Muscle of leg (tissue), 11 donors: Measurements from ENCODE around the gene IP6K3. TPM values are rescaled to one million over a fixed set of nuclear protein-coding genes. Genes with fewer than 3 reads are reported as not detected.

Source experiments
- DNase-seq: peaks from one replicate; pipeline ENCODE4 v3.0.0; 2013
- H3K27ac ChIP-seq: one replicate; pipeline ENCODE4 v1.5.1; 2013; ENCODE audit warnings: mild to moderate bottlenecking, low read length, control low read depth
- H3K27me3 ChIP-seq: one replicate; pipeline ENCODE4 v1.6.1; 2013; ENCODE audit warnings: low read length; ENCODE audit not compliant: control insufficient read depth, insufficient read depth
- H3K36me3 ChIP-seq: one replicate; pipeline ENCODE4 v1.6.1; 2013; ENCODE audit warnings: low read length; ENCODE audit not compliant: control insufficient read depth, insufficient read depth
- H3K4me1 ChIP-seq: one replicate; pipeline ENCODE4 v1.6.1; 2013; ENCODE audit warnings: low read length; ENCODE audit not compliant: control insufficient read depth, insufficient read depth
- H3K4me3 ChIP-seq: one replicate; pipeline ENCODE4 v1.5.1; 2013; ENCODE audit warnings: low read length, control low read depth
- H3K9me3 ChIP-seq: replicated peaks from 2 replicates; pipeline ENCODE4 v1.6.1; 2013; ENCODE audit warnings: low read depth, low read length; ENCODE audit not compliant: control insufficient read depth
- WGBS: methylation state at CpG from one replicate; pipeline ENCODE4 v1.1.5; 2013; ENCODE audit warnings: missing lambda C conversion rate; ENCODE audit not compliant: insufficient coverage; 5-methylcytosine and 5-hydroxymethylcytosine counted together
- polyA plus RNA-seq, 8 donors: library from polyadenylated mRNA; unstranded; fragments of 120-200 nt; gene quantifications; one replicate each; pipeline versions ENCODE4 v1.2.1 to v1.2.3, GENCODE V29; 2013; ENCODE audit warnings: inconsistent platforms in 1 of 8, low replicate concordance in 1 of 8; ENCODE audit not compliant: insufficient read length in 8 of 8, insufficient read depth in 1 of 8
- total RNA-seq: library from RNA; stranded (reverse); fragments of 120-200 nt; gene quantifications from one replicate; pipeline ENCODE4 v1.2.4, GENCODE V29; 2013

IP6K3 gene
- total and polyA plus RNA-seq, 9 donors, result 14.2 to 28.1 (median 22.4) TPM

GRCh38 chr6:33779290-33779689 is 32.6 kb upstream of the IP6K3 start:
- Histone ChIP-seq H3K27ac (no peak overlapping the region), H3K27me3 (no peaks in the 10 kb centered on the region), H3K9me3 (no peaks in the 10 kb centered on the region), H3K36me3 (peaks cover 98% of the 10 kb centered on the region), H3K4me3 (no peak overlapping the region), H3K4me1 (peaks cover 6% of the 10 kb centered on the region)
- no peak for DNase-seq
- 69% methylated on average over 2 of the region's 7 CpGs for WGBS

DNA sequence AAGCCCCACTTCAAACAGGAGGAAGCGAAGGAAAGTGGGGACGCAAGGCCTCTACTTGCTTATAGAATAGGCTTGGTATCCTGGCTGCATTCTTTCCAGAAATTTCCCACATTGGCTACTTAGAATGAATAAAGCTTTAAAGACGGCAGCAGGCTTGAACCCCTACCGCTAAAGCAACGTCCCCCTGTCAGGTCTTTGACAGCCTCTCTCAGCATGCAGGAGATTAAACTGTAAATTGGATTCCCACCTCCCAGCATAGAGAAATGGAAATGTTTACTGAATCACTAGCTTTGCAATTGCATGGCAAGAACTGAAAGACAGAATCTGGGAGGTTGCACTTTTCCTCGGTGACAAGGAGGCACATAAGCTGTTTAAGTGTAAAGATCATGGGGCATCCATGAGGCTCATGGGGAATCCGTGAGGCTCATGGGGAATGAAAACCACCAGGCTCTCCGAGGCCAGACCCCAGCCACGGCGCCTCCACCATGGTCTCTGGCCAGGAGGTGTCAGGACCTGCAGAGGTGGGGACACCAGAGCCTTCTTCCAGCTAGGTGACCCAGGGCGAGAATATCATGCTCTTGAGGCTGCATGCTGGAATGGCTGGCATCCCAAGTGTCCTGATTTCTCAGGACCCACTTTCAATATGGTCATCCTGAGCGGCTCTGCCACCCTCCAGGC is 31.9 kb upstream of the IP6K3 start:
- 93% methylated on average over 9 of the region's 12 CpGs for WGBS
- peaks cover 96% of the 10 kb centered on the region for H3K36me3 ChIP-seq
- no peaks in the 10 kb centered on the region for H3K27me3 ChIP-seq
- no peaks in the 10 kb centered on the region for H3K9me3 ChIP-seq
- peaks cover 6% of the 10 kb centered on the region for H3K4me1 ChIP-seq
- H3K4me3 ChIP-seq, result no peak overlapping the region
- no peak for DNase-seq
- H3K27ac ChIP-seq, result no peak overlapping the region

DNA sequence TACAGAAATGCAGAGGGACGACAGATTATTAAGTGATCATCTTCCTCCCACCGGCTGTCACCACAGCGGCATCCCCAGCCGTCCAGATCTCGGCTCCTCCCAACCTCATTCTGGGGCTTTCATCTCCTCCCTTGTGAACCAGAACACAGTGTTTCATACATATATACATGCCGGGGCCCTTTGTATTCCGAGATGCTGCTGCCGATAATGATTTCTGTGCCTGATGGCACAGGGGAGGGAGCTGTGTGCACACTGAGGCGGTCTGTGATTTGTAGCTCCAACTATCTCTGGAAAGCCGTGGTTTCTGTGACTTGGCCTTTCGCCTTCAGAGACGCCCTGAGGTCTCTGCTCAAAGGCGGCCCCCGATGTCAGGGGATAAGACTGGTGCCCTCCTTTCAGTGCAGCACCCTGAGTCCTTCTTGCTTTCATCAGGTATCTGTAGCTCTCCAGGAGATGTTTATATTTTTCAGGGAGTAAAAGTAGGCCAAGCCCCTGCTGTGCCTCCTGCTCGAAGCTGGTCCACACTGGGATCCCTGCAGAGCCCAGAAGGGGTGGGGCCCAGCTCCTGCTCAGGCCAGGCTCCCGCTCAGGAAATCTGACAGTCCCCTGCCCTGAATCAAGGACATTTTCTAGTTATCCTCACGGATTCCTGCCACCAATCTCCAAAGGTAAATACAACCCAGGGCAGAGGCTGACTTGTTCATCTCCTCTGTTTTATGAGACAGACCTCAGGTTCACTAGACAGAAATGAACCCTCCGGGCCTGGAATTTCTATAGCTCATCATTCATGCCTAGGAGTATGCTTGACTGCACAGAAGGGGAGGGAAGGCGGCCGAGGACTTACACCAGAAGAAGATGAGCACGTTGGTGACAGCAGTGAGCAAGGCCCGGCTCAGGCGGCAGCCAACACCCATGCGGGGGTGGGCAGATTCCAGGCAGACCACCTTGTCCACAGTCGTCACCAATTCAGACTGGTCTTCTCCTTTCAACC is 31.0 kb upstream of the IP6K3 start:
- no peaks in the 10 kb centered on the region for H3K27me3 ChIP-seq
- no peak overlapping the region for H3K27ac ChIP-seq
- peaks cover 96% of the 10 kb centered on the region for H3K36me3 ChIP-seq
- H3K9me3 ChIP-seq, result no peaks in the 10 kb centered on the region
- 88% methylated on average over 15 of the region's 25 CpGs for WGBS
- DNase-seq, result no peak
- H3K4me1 ChIP-seq, result peaks cover 9% of the 10 kb centered on the region
- H3K4me3 ChIP-seq, result no peak overlapping the region

DNA sequence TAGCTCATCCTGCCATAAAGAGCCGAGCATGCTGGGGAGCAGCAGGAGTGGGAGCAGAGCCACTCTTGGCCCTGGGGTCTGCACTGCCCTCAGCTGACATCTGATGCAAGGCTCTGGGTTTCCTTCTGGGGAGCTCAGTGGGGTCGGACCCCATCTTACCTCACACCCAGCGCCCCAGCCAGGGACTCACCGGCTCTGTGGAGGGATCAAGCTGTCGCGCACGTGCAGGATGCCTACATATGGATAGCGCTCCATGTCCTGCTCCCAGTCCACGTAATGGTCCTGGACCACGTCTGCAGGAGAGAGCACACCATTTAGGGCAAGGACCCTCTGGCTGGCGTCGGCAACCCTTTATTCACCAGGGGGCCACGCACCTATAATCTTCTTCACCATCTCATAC is 30.1 kb upstream of the IP6K3 start:
- H3K27me3 ChIP-seq, result no peaks in the 10 kb centered on the region
- H3K9me3 ChIP-seq, result no peaks in the 10 kb centered on the region
- no peak for DNase-seq
- H3K4me1 ChIP-seq, result peaks cover 16% of the 10 kb centered on the region
- H3K27ac ChIP-seq, result no peak overlapping the region
- H3K36me3 ChIP-seq, result peaks cover 96% of the 10 kb centered on the region
- H3K4me3 ChIP-seq, result no peak overlapping the region
- 93% methylated on average over 13 of the region's 13 CpGs for WGBS

DNA sequence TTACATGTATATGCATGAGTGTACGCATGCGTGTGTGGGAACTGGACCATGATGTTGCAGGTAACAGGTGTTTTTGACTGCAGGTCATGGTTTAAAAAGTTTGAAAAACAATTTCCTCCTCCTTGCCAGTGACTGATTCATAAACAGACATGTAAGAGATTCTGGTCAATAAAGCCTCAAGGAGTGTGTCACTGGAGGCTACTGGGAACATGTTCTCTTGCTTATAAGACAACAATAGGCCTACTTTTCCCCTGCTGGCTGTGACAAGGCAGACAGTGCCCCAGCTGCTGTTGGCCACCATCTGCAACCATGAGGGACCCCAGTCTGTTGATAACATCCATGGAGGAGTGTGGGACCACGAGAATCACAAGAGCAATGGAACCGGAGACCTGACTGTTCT is 29.5 kb upstream of the IP6K3 start:
- H3K36me3 ChIP-seq, result peaks cover 91% of the 10 kb centered on the region
- WGBS, result 100% methylated on average over 1 of the region's 4 CpGs
- peaks cover 18% of the 10 kb centered on the region for H3K4me1 ChIP-seq
- H3K27me3 ChIP-seq, result no peaks in the 10 kb centered on the region
- H3K4me3 ChIP-seq, result no peak overlapping the region
- H3K9me3 ChIP-seq, result no peaks in the 10 kb centered on the region
- no peak overlapping the region for H3K27ac ChIP-seq
- no peak for DNase-seq

- WGBS, result 97% methylated on average over 3 of the region's 3 CpGs
- no peak overlapping the region for H3K27ac ChIP-seq
- no peak overlapping the region for H3K4me3 ChIP-seq
- H3K9me3 ChIP-seq, result no peaks in the 10 kb centered on the region
- no peak for DNase-seq
- H3K27me3 ChIP-seq, result peaks cover 3% of the 10 kb centered on the region
- peaks cover 77% of the 10 kb centered on the region for H3K36me3 ChIP-seq
- H3K4me1 ChIP-seq, result peaks cover 32% of the 10 kb centered on the region
These were observed 28.1 kb upstream of the IP6K3 start for GRCh38 chr6:33774774-33775173.

DNA sequence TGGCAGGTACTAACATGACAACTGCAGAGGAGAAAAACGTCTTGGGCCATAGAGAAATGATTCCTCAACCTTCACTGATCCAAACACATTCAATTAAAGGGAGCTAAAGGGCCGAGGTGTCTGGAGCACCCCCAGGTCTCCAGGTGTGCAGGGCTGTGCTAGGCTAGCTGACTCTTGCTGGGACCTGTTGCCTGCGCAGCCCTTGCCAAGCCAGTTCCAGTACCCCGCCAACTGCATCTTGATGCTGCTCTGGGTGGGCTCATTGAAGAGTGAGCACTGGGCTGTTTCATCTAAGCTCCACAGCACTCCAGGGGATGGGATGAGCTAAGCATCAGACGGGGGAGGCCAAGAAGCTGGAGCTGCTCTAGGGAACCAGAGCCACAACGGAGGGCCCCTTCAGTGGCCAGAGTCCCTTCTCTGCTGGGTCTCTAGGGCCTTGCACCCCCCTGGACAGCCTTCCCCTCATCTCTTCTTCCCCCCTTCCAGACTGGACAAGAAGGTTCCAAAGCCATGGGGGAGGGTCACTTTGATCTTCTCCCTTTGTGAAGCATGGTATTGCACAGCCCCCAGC is 26.3 kb upstream of the IP6K3 start:
- peaks cover 59% of the 10 kb centered on the region for H3K36me3 ChIP-seq
- peaks cover 39% of the 10 kb centered on the region for H3K4me1 ChIP-seq

GRCh38 chr6:33772082-33772830 is 25.6 kb upstream of the IP6K3 start:
- H3K9me3 ChIP-seq, result no peaks in the 10 kb centered on the region
- H3K27ac ChIP-seq, result peak overlapping the region; percentile 74
- peaks cover 3% of the 10 kb centered on the region for H3K27me3 ChIP-seq
- peaks cover 39% of the 10 kb centered on the region for H3K4me1 ChIP-seq
- peaks cover 52% of the 10 kb centered on the region for H3K36me3 ChIP-seq
- no peak overlapping the region for H3K4me3 ChIP-seq
- no peak for DNase-seq
- WGBS, result 71% methylated on average over 10 of the region's 24 CpGs

More for the DNA sequence above, 26.3 kb upstream of the IP6K3 start:
- H3K27ac ChIP-seq, result no peak overlapping the region
- no peak for DNase-seq
- 78% methylated on average over 4 of the region's 6 CpGs for WGBS
- H3K9me3 ChIP-seq, result no peaks in the 10 kb centered on the region
- H3K4me3 ChIP-seq, result no peak overlapping the region
- peaks cover 3% of the 10 kb centered on the region for H3K27me3 ChIP-seq

GRCh38 chr6:33771146-33772081 is 24.7 kb upstream of the IP6K3 start:
- Histone ChIP-seq H3K27me3 (peaks cover 3% of the 10 kb centered on the region), H3K9me3 (peaks cover 2% of the 10 kb centered on the region), H3K27ac (peak overlapping the region; percentile 74), H3K4me1 (peaks cover 39% of the 10 kb centered on the region), H3K36me3 (peaks cover 44% of the 10 kb centered on the region), H3K4me3 (no peak overlapping the region)
- peak; percentile 88 for DNase-seq
- WGBS, result 6% methylated on average over 40 of the region's 47 CpGs
